NCI-H146 treated with DMSO at 0.1 percent for 48 hours (cell line): ENCODE results near the gene MTG1.
"Not testable (repeated sequence)": the region's sequence is repeated elsewhere in the genome, so short reads cannot be mapped to it uniquely, and the experiment has no call there.

Experiments used
- DNase-seq: peaks from one replicate; lab custom pipeline; 2025; ENCODE audit not compliant: unreplicated experiment; lab: John Stamatoyannopoulos, UW

MTG1 gene

DNA sequence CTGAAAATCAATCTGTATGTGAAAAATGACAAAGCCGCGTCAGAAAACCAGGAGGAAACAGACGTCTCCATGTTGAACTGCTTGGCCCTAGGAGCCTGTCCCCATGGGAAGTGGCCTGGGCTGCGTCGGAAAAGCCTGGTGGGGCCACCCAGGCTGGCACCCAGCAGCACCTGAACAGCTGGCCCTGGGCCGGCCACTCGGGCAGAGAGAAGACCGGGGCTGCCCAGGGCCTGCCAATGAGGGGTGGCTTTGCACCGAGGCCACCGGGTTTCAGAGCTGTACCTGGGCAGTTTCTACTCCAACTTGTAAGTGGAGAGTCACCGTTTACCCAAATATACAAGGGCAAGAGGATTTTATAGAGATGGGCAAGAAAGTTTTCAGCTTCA is 35.0 kb upstream of the MTG1 start:
- DNase-seq: no peak

DNA sequence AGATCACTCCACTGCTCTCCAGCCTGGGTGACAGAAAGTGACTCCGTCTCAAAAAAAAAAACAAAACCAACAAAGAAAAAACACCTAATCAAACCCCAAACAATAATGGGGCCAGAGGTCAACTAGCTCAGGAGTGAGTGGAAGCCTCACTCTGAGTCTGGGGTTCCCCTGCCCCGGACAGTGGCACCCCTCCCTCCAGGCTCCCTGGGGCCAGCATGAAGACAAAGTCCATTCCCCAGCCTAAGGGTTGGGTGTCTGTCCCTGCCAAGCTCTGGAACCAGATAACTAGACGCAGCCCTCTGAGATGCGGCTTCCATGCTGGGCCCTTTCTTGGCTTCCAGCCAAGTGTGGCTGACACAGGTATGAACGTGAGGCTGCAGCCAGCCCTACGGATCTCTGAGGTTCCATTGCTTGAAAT is 34.4 kb upstream of the MTG1 start:
- DNase-seq: peak; percentile 49

DNA sequence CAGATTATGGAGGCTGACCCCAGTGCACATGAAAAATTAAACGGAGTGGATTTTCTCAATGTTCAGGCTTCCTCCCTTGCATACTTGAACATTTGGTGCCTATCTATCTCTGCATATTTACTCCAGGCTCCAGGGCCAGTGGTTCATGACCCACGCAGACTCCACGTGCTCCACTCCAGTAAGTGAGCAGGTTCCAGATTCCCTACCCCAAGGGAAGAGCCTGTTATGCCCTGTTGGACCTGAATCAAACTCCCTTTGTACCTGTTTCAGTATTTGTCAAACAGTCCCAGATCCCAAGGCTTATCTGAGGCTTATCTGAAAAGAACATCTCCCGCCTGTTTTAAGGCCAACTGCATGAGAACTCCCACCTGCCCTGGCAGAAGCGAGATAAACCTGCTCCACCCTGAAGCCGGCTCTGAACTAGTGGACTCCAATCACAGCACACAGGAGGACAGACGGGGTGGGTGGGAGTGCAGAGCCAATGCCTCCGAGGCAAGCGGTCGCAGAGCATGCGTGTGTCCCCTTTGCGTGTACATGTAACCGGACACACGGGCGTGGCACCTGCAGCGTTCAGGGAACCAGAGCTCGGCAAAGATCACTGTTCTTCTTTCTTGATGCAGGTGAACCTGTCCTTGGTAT is 33.9 kb upstream of the MTG1 start:
- DNase-seq: no peak

DNA sequence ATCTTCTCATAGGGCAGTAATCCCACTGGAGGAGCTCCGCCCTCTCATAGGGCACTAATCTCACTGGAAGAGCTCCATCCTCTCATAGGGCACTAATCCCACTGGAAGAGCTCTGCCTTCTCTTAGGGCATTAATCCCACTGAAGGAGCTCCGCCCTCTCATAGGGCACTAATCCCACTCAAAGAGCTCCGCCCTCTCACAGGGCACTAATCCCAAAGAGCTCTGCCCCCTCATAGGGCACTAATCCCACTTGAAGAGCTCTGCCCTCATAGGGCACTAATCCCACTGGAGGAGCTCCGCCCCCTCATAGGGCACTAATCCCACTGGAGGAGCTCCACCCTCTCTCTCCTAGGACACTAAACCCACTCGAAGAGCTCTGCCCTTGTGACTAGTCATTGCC is 32.7 kb upstream of the MTG1 start:
- no peak for DNase-seq

DNA sequence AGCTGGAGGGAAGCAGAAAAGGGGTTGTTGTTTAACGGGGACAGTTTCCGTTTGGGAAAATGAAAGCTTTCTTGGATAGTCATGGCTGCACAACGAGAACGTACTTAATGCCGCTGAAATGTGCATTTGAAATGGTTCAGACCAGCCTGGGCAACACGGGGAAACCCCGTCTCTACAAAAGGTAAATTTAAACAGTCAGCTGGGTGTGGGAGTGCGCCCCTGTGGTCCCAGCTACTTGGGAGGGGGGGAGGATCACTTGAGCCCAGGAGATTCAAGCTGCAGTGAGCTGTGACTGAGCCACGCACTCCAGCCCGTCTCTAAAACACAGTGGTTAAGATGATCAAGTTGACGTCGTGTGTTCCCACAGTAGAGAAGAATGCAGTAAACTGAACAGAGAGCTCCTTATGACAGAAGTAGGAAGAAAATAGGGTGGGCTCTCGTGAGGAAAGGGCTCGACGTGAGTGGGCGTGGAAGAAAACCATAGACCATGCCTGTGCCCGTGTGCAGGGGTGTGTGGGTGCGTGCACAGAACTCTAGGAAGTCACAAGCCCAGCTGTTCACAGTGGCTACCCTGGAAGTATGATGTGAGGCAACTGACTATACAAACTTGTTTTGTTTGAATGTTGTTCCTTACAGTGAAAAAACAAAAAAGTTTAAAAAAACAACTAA is 32.0 kb upstream of the MTG1 start:
- no peak for DNase-seq

DNA sequence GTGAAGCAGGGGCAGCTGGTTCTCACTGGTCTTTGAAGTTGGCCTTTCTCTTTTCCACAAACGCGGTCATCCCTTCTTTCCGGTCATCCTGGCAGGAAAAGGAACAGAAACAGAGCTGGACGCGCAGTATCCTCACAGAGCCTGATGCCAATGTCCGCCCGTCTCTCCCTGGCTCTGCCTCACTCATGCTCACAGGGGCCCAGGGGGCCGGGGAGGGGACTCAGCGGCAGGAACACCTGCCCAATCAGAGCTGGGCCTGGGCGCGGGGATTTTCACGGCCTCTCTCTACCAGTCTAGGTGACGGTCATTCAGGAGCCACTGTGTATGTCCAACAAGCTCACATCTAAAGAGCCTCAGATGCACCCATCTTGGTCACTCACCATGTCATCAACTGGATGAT is 31.1 kb upstream of the MTG1 start:
- DNase-seq: no peak

DNA sequence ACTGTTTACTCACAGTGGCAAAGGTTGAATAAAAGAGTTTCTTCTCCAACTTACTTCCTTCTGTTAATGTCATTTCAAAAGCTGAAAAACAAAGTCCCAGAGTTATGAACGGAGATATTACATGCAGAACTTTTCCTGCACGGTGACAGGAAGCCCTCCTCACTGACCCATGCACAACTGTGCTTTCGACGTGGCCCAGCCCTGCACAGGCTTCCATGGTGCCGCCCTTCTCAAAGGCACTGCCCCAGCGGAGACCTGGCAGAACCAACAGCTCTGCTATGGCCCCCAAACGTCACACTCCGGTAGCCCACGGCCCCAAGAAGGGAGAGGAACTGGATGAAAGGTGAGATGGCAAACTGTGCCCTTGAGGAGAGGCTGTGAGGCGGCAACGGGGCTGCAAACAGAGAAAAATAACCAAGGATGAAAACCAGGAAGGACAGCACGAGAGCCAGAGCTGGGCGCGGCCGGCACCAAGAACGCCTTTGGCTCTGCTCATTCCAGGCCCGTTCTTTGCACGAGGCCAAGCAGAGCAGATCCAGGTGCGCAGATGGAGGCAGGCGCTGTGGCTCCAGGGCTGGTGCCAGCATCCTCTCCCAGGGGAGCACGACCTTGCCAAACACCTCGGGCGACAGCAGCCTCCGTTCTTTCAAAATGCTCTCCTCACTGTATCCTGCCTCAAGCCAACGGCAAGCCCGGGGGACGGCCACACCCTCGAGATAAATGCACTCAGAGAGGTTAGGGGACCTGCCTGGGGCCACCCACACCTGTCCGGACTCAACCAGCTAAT is 29.1 kb upstream of the MTG1 start:
- no peak for DNase-seq

DNA sequence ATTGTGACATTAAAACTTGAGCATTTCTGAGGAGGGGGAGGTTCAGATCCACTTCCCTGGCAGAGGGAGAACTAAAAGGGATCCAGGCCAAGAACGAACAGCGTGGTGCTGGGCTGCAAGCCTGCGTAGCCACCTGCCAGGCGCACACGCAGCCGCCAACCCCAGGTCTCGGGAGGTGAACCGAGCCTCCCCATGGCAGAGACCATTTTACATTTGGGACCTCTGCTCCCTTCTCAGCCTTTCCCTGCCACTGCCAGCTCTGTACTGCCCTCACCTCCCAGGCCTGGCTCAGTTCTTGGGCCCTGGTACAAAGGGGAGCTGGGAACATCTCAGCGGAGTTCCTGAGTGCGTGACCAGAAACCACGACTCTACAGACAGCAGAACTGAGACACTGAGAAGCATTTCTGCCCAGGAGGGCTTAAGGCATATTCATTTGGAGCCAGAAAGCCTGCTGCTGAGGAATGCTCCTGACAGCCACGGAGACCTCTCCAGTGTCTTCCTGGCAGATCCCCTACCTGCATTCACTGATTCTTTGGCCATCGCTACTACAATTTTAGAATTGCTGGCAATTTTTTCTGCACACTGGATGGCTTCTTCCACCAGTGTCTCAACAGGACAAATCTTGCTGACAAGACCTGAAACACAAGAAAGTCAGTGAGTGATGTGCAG is 28.4 kb upstream of the MTG1 start:
- no peak for DNase-seq

DNA sequence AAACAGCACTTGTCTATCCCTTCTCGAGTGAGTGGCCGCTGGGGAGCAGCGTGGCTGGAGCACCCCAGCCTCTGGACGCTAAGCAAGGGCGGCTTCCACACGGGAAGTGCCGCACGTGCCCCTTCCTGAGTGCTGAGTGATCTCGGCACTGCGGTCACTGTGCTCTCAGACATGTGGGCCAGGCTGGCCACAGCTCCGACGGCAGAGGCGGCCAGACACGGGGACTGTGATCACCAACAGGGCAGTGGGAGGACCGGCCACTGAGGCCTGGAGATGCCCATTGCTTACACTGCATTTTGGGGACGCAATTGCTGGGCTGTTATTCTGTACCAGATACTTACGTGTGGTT is 27.9 kb upstream of the MTG1 start:
- DNase-seq: no peak

DNA sequence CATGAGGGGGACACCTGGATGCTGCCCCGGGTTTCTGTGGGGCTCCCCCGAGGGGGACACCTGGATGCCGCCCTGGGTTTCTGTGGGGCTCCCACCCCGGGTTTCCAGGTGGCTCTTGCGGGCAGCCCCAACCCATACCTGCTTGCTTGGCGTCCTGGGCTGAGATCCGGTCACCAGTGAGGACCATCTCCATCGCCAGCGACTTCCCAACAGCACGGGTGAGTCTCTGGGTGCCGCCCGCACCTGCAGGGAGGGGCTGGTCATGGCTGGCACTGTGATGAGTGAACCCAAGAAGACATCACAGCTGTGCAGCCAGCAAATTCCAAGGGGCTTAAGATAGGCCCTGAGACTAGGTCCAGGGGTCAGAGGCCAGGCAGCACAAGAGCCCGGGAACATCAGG is 27.2 kb upstream of the MTG1 start:
- DNase-seq: no peak

DNA sequence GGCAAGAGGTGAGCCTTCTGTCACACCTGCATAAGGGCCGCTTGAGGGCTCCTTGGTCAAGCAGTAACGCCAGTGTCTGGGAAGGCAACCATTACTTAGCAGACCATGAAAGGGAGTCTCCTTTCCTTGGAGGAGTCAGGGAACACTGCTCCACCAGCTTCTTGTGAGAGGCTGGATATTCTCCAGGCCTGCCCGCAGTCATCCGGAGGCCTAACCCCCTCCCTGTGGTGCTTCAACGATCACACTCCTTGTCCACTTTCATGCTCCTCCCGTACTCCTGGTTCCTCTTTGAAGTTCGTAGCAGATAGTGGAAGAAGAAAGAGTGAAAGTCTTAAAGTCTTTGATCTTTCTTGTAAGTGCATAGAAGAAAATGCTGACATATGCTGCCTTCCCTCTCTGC is 26.5 kb upstream of the MTG1 start:
- DNase-seq: not testable (repeated sequence)

DNA sequence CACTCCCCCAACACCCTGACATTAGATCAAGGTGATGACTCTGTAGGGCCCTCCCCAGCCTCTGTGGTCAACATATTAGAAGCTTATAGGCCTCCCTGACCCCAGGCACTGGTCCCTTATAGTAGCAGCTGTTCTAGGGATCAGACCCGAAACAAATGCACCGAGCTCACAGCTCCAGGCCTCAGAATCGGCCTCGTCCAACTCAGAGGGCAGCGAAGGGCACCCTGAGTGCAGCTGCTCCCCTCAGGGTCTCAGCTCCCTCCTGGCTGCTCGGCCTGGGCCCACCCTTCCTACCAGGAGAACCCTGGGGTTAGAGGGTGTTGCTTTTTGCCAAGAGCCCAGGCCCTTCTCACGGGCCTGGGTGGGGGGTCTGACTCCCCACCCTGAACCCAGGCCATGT is 25.8 kb upstream of the MTG1 start:
- no peak for DNase-seq

DNA sequence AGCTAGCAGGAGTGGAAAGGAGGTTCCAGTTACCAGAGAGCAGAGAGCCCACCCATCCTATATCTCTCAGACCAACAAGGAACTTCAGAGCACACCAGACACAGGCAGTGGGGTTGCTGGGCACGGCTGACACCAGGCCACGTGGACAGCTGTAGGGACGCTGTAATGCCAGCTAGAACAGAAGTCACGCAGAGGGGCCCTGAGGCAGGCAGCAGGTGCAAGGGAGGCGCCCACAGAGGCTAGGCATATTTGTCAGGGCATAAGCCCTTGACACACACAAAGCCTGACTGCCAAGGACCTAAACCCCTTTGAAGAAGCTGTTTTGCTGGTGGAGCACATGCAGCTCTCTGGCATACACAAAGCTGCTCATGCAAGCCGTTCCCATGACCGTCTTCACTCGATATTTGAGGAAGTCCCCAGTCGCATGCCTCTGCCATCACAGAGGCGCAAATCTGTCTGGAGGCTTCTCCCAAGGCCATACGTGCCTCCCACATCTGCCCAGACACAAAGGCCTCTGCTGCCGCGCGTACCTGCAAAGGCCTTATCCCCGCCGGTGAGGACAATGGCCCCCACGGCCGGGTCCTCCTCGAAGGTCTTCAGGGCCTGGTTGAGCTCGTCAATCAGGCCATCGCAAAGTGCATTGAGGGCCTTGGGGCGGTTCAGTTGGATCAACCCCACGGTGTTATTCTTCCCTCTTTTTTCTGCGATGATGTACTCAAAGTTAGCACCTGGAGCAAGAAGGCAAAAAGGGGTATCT is 23.7 kb upstream of the MTG1 start:
- DNase-seq: no peak

DNA sequence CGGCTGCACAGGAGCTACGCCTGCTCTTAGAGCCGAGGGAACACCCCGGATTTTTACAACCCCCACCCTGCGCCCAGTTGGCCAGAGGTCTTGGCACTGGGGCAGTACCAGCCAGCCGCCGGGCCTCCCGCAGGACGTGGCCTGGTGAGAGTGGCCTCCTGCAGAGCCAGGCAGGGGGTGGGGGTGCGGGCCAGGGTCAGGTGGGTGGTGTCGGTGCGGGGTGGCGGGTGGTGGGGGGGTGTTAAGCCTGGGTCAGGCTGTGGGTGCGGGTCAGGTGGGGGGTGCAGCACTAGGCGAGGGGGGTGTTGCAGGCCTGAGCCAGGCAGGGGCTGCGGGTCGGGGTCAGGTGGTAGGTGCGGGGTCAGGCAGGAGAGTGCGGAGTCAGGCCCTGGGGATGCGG is 21.4 kb upstream of the MTG1 start:
- no peak for DNase-seq

DNA sequence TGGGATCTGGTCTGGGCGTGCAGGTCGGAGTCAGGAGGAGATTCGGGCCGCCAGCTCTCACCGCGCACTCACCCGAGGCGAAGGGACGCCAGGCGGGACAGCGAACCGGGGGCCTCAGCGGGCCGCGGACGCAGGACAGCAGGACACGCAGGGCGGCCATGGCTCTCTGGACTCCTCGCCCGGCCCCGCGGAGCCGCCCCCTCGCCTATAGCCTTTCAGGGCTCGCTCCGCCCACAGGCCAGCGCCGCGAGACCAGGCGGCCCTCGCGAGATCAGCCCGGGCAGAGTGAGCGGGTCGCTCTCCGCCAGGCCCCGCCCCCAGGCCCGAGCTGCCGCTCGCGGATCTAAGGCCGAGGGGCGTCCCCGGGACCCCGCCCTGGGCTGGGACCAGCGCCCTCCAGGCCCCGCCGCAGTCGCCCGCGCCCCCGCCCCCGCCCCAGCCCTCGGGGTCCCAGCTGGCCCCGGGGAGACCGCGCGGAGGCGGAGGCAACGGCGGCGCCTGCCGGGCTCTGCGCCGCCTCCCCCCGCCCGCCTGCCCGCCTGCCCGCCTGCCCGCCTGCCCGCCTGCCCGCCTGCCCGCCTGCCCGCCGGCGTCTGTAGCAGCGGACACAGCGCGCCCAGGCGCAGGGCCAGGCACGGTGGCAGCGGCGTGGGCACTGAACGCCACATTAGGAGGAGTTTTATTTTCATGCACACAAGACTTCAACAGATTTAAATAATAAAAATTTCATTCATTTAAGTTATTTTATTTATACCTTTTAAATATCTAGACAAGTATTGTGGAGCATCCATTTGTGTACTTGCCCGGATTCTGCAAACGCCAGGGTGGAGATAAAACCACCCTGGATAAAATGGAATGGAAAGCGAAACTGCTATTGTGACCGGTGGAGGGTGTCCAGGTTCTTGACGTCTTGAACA is 20.5 kb upstream of the MTG1 start, which contains the start of gene ECHS1:
ECHS1 (minus strand) TSS at position 181 of the 917 bp plus-strand sequence; CDS start at position 160, 21 bp downstream.
- DNase-seq: peak; percentile 76

DNA sequence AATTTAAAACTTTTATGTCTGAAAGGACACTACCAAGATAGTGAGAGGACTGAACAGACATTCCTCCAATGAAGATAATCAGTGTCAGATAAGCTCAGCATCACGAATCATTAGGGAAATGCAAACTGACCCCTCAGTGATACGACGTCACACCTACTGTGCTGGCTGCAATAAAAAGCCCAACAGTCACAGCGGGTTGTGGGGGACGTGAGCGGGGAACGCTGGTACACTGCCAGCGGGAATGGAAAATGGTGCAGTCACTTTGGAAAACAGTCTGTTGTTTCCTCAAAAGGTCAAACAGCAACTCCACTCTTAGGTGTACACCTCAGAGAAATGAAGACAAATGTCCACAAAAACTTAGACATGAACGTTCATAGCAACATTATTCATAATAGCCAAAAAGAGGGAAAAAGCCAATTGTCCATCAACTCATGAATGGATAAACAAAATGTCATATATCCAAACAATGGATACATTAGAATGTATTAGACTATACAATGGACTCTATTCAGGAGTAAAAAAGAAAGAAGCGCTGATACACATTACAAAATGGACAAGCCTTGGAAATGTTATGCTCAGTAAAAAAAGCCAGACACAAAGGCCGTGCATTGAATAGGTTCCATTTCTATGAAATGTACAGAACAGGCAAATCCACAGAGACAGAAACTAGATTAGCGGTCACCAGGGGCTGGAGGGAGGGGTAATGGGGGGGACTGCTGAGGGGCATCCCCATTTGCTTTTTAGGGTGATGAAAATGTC is 18.4 kb upstream of the MTG1 start:
- no peak for DNase-seq

DNA sequence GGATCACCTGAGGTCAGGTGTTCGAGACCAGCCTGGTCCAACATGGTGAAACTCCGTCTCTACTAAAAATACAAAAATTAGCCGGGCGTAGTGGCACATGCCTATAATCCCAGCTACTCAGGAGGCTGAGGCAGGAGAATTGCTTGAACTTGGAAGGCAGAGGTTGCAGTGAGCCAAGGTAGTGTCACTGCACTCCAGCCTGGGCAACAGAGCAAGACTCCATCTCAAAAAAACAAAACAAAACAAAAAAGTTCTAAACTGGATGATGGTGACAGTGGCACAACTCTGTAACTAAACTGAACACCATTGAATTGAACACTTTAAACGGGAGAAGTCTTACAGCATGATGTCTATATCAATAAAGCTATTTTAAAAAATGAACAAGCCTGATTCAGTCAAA is 17.8 kb upstream of the MTG1 start:
- not testable (repeated sequence) for DNase-seq

DNA sequence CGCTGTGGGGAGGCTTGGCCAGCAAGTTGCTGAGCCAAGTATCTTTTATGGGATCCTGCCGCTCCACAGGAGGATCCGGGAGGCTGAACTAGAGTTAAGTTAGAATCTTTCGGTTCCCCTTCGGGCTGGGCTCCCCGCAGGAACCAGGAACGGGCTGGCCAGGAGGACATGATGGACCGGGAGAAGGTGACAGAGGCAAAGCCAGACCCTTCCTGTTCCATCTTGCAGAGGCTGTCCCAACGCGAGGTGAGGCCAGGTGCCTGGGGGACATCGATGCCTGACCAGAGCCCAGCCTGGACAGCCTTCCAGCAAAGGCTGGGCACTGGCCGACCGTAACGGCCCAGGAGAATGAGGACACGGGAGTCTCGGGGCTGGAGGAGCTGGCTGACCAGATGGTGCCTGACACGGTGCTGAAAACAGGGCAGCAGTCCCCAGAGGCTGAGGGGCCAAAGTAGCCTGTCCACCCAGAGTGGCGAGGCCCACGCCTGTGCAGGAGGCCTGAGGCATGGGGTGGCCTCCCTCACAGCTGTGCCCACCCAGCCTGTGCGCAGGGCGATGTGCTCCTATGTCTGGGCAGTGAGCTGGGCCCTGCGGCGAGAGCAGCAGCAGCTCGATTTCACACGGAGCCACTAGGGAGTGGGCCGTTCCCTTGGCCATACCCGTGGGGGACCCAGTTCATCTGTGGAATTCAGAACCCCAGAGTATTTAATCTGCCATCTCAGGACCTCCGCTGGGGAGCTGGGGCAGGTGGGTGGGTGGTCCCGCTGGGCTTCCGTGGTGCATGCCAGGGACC is 16.7 kb upstream of the MTG1 start:
- DNase-seq: no peak
